Mesendoderm (in vitro differentiated cells): ENCODE results near the gene SKAP1.

Experiments used
- DNase-seq: peaks from one replicate; pipeline ENCODE4 v3.0.0; 2013
- H2AK5ac ChIP-seq: 2 replicates; pipeline ENCODE4 v1.6.1; 2013; ENCODE audit warnings: low read length, inconsistent platforms
- H2BK120ac ChIP-seq: 2 replicates; pipeline ENCODE4 v1.6.1; 2013; ENCODE audit warnings: low read depth, mild to moderate bottlenecking, low read length, moderate library complexity, mixed read lengths
- H2BK15ac ChIP-seq: replicated peaks from 2 replicates; pipeline ENCODE4 v1.6.1; 2013; ENCODE audit warnings: low read depth, mild to moderate bottlenecking, moderate library complexity
- H2BK5ac ChIP-seq: 2 replicates; pipeline ENCODE4 v1.6.1; 2013; ENCODE audit warnings: low read length, inconsistent platforms
- H3K18ac ChIP-seq: 2 replicates; pipeline ENCODE4 v1.6.1; 2013; ENCODE audit warnings: mild to moderate bottlenecking, low read length, mixed read lengths
- H3K23ac ChIP-seq: one replicate; pipeline ENCODE4 v1.6.1; 2013; ENCODE audit warnings: low read length
- H3K27ac ChIP-seq: 2 replicates; pipeline ENCODE4 v1.5.1; 2013; ENCODE audit warnings: low read depth, mild to moderate bottlenecking, inconsistent platforms, low read length, moderate library complexity
- H3K27me3 ChIP-seq: 2 replicates; pipeline ENCODE4 v1.6.1; 2013; ENCODE audit warnings: low read length, control low read depth, mild to moderate bottlenecking, inconsistent platforms; ENCODE audit not compliant: insufficient read depth, poor library complexity
- H3K36me3 ChIP-seq: 2 replicates; pipeline ENCODE4 v1.6.1; 2013; ENCODE audit warnings: low read length, inconsistent platforms; ENCODE audit not compliant: control insufficient read depth, insufficient read depth
- H3K4ac ChIP-seq: one replicate; pipeline ENCODE4 v1.6.1; 2013; ENCODE audit warnings: low read depth, mild to moderate bottlenecking, low read length, moderate library complexity
- H3K4me1 ChIP-seq: 2 replicates; pipeline ENCODE4 v1.6.1; 2013; ENCODE audit warnings: low read depth, low read length, inconsistent platforms; ENCODE audit not compliant: control insufficient read depth
- H3K4me2 ChIP-seq: 2 replicates; pipeline ENCODE4 v1.6.1; 2013; ENCODE audit warnings: low read length
- H3K4me3 ChIP-seq: 2 replicates; pipeline ENCODE4 v1.5.1; 2013; ENCODE audit warnings: mild to moderate bottlenecking, low read length
- H3K56ac ChIP-seq: one replicate; pipeline ENCODE4 v1.6.1; 2013; ENCODE audit warnings: low read length
- H3K79me1 ChIP-seq: 2 replicates; pipeline ENCODE4 v1.6.1; 2013; ENCODE audit warnings: low read length, inconsistent platforms
- H3K79me2 ChIP-seq: 2 replicates; pipeline ENCODE4 v1.6.1; 2013; ENCODE audit warnings: mild to moderate bottlenecking, low read length; ENCODE audit not compliant: control insufficient read depth, insufficient read depth
- H3K9ac ChIP-seq: 2 replicates; pipeline ENCODE4 v1.6.1; 2013; ENCODE audit warnings: low read length, inconsistent platforms
- H4K5ac ChIP-seq: one replicate; pipeline ENCODE4 v1.6.1; 2013; ENCODE audit warnings: low read length
- H4K8ac ChIP-seq: one replicate; pipeline ENCODE4 v1.6.1; 2013; ENCODE audit warnings: low read depth, mild to moderate bottlenecking, control low read depth, low read length, moderate library complexity
- WGBS: extraction: QIAGEN DNeasy Blood & Tissue Kit; methylation state at CpG from one replicate; pipeline ENCODE4 v1.1.7; 2013; ENCODE audit warnings: low lambda C conversion rate, missing lambda C conversion rate; ENCODE audit not compliant: insufficient coverage; ENCODE audit errors: extremely low coverage; 5-methylcytosine and 5-hydroxymethylcytosine counted together

SKAP1 gene

GRCh38 chr17:48144231-48144630 lies 285.8 kb downstream of the SKAP1 start:
- H3K4me1 ChIP-seq = no peaks in the 10 kb centered on the region
- H3K36me3 ChIP-seq = no peaks in the 10 kb centered on the region
- H3K18ac ChIP-seq = no peak overlapping the region
- no peak overlapping the region for H4K5ac ChIP-seq
- no peak overlapping the region for H2BK5ac ChIP-seq
- no peaks in the 10 kb centered on the region for H3K27me3 ChIP-seq
- no peak overlapping the region for H3K23ac ChIP-seq
- no peaks in the 10 kb centered on the region for H3K79me2 ChIP-seq
- H2BK15ac ChIP-seq = no peak overlapping the region
- WGBS = no CpG with 5 or more reads among the region's 8 CpGs
- H2BK120ac ChIP-seq = no peak overlapping the region
- H3K79me1 ChIP-seq = no peaks in the 10 kb centered on the region
- no peak overlapping the region for H3K4me3 ChIP-seq
- no peak overlapping the region for H3K56ac ChIP-seq
- H3K4me2 ChIP-seq = no peak overlapping the region
- no peak overlapping the region for H4K8ac ChIP-seq
- no peak overlapping the region for H3K4ac ChIP-seq
- H3K27ac ChIP-seq = no peak overlapping the region
- DNase-seq = no peak
- H2AK5ac ChIP-seq = no peak overlapping the region
- no peak overlapping the region for H3K9ac ChIP-seq

- no peaks in the 10 kb centered on the region for H3K27me3 ChIP-seq
Measured at GRCh38 chr17:48143629-48144028, 286.4 kb downstream of the SKAP1 start.

GRCh38 chr17:48139944-48140343 lies 290.1 kb downstream of the SKAP1 start:
- H3K56ac ChIP-seq = no peak overlapping the region
- H3K18ac ChIP-seq = no peak overlapping the region
- H2BK120ac ChIP-seq = no peak overlapping the region
- H3K9ac ChIP-seq = no peak overlapping the region
- no peak overlapping the region for H3K27ac ChIP-seq
- DNase-seq = no peak
- H3K4me3 ChIP-seq = no peak overlapping the region
- H3K36me3 ChIP-seq = no peaks in the 10 kb centered on the region
- H2BK15ac ChIP-seq = no peak overlapping the region
- H4K8ac ChIP-seq = no peak overlapping the region
- H3K79me2 ChIP-seq = no peaks in the 10 kb centered on the region
- H4K5ac ChIP-seq = no peak overlapping the region
- no peak overlapping the region for H2AK5ac ChIP-seq
- no peaks in the 10 kb centered on the region for H3K4me1 ChIP-seq
- no peak overlapping the region for H3K23ac ChIP-seq
- H2BK5ac ChIP-seq = no peak overlapping the region
- no CpG with 5 or more reads among the region's 2 CpGs for WGBS
- no peak overlapping the region for H3K4me2 ChIP-seq
- H3K79me1 ChIP-seq = no peaks in the 10 kb centered on the region
- H3K27me3 ChIP-seq = no peaks in the 10 kb centered on the region
- no peak overlapping the region for H3K4ac ChIP-seq

More at GRCh38 chr17:48143629-48144028, 286.4 kb downstream of the SKAP1 start:
- Histone ChIP-seq H3K4me2 (no peak overlapping the region), H3K9ac (no peak overlapping the region), H3K23ac (no peak overlapping the region), H2BK5ac (no peak overlapping the region), H3K4me1 (no peaks in the 10 kb centered on the region), H4K5ac (no peak overlapping the region), H3K36me3 (no peaks in the 10 kb centered on the region), H2BK15ac (no peak overlapping the region), H3K79me1 (no peaks in the 10 kb centered on the region), H3K18ac (no peak overlapping the region), H2AK5ac (no peak overlapping the region), H3K4ac (no peak overlapping the region), H3K79me2 (no peaks in the 10 kb centered on the region), H4K8ac (no peak overlapping the region), H3K56ac (no peak overlapping the region), H3K4me3 (no peak overlapping the region), H3K27ac (no peak overlapping the region), H2BK120ac (no peak overlapping the region)
- DNase-seq = no peak
- no CpG with 5 or more reads among the region's 6 CpGs for WGBS

- Histone ChIP-seq H4K8ac (no peak overlapping the region), H3K23ac (no peak overlapping the region), H3K27me3 (no peaks in the 10 kb centered on the region), H3K79me2 (no peaks in the 10 kb centered on the region), H3K4me1 (no peaks in the 10 kb centered on the region), H3K18ac (no peak overlapping the region), H3K4ac (no peak overlapping the region), H3K4me3 (no peak overlapping the region), H2AK5ac (no peak overlapping the region), H3K27ac (no peak overlapping the region), H3K36me3 (no peaks in the 10 kb centered on the region), H4K5ac (no peak overlapping the region), H3K56ac (no peak overlapping the region), H2BK5ac (no peak overlapping the region), H3K9ac (no peak overlapping the region), H3K79me1 (no peaks in the 10 kb centered on the region), H2BK120ac (no peak overlapping the region), H3K4me2 (no peak overlapping the region), H2BK15ac (no peak overlapping the region)
- WGBS = no CpG with 5 or more reads among the region's 1 CpG
- no peak for DNase-seq
Measured at GRCh38 chr17:48137656-48138055, 292.4 kb downstream of the SKAP1 start.

- Histone ChIP-seq H3K79me1 (no peaks in the 10 kb centered on the region), H2BK5ac (no peak overlapping the region), H4K8ac (no peak overlapping the region), H3K27ac (no peak overlapping the region), H2AK5ac (no peak overlapping the region), H3K9ac (no peak overlapping the region), H4K5ac (no peak overlapping the region), H3K4me2 (no peak overlapping the region), H2BK15ac (no peak overlapping the region), H3K4ac (no peak overlapping the region), H3K18ac (no peak overlapping the region), H2BK120ac (no peak overlapping the region), H3K4me1 (no peaks in the 10 kb centered on the region), H3K23ac (no peak overlapping the region), H3K27me3 (no peaks in the 10 kb centered on the region), H3K56ac (no peak overlapping the region), H3K4me3 (no peak overlapping the region), H3K36me3 (no peaks in the 10 kb centered on the region), H3K79me2 (no peaks in the 10 kb centered on the region)
- DNase-seq = peak; percentile 73
- no CpG with 5 or more reads among the region's 3 CpGs for WGBS
Measured at GRCh38 chr17:48134912-48135480, 295.0 kb downstream of the SKAP1 start.

DNA sequence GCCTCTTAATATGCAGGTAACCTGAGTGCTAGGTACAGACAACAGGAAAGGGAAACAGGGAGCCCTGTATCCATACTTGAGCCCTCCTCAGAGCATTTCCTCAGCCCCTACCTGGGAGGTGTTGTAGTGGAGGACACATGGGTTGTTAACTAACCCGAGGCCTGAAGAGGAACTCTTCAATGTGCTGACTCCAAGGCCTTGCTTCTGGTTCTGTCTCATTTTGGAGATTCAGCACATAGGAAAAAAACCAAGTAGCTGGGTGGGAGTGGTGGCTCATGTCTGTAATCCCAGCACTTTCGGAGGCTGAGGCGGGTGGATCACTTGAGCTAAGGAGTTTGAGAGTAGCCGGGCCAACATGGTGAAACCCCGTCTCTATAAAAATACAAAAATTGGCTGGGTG lies 297.6 kb downstream of the SKAP1 start:
- Histone ChIP-seq H3K36me3 (no peaks in the 10 kb centered on the region), H3K4me3 (no peak overlapping the region), H3K56ac (no peak overlapping the region), H3K4ac (no peak overlapping the region), H3K23ac (no peak overlapping the region), H2BK120ac (no peak overlapping the region), H4K8ac (no peak overlapping the region), H3K4me2 (no peak overlapping the region), H3K18ac (no peak overlapping the region), H3K79me1 (no peaks in the 10 kb centered on the region), H3K9ac (no peak overlapping the region), H3K4me1 (no peaks in the 10 kb centered on the region), H3K79me2 (no peaks in the 10 kb centered on the region), H2AK5ac (no peak overlapping the region), H3K27me3 (no peaks in the 10 kb centered on the region), H4K5ac (no peak overlapping the region), H2BK5ac (no peak overlapping the region), H3K27ac (no peak overlapping the region), H2BK15ac (no peak overlapping the region)
- WGBS = no CpG with 5 or more reads among the region's 5 CpGs
- no peak for DNase-seq
